HG03354 (cell line): ENCODE results near the gene PSMB9.

ENCODE experiments used
- ATAC-seq: cut with Tn5 transposase; IDR thresholded peaks from one replicate; pipeline ENCODE4 v1.9.1; 2021; ENCODE audit warnings: mild to moderate bottlenecking; ENCODE audit not compliant: unreplicated experiment, poor library complexity, severe bottlenecking

PSMB9 gene

DNA sequence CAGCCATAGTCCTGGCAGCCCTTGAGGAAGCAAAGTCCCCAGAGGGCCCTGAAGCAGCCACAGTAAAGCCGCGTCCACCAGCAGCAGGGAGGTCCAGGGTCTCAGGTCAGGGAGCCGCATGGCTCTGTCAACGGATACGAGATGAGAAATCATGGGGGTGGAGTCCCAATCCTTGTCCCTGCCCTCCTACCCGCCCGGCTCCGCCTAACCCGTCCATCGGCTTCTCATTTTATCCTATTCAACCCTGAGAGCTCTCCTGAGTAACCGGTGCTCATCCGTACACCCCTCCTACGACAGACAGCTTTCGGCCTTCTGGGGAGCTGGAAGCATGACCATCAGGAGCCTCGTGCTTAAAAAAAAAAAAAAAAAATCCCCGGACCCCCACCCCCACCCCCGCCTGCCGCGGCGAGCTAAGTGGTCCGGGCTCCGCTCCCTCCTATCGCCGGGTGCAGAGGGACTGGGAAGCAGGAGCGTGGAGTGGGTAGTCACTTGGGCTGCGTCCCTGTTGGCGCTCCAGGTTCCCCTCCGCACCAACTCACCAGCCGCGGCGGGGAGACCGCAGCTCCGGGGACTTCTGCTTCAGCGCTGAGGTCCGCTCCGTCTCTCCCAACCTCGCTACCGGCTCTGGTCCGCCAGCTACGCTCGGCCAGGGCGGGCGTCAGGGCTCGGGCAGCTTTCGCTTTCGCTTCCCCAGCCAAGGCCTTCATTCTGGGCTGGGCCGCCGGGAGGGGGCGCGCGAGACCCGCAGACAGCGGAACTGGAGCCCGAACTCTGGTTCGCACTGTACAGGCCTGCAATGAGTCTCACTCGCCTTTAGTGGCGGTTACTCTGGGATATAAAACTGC lies 15.7 kb upstream of the PSMB9 start, which contains the start of gene TAP2:
Gene TAP2 (minus strand): TSS at position 626 of the 845 bp plus-strand sequence. CDS start 506 bp downstream, at position 120.
- peak; percentile 87 for ATAC-seq

DNA sequence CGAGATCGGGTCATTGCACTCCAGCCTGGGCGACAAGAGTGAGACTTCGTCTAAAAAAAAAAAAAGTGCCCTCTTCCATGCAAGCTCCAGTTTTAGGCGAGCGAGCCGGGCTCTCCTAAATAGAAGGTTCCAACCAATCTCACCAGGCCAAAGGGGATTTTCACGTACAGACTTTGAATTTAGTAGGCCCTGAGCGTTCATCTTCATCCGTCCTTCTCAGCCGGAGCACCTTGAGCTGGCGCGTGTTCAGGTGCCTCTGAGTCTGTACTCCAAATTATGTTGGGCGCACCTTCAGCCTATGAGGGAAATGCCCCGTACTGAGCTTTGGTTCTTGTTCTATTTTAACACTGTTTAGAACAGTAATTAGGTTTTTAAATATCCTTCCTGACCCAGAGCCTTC lies 14.6 kb upstream of the PSMB9 start:
- no peak for ATAC-seq

DNA sequence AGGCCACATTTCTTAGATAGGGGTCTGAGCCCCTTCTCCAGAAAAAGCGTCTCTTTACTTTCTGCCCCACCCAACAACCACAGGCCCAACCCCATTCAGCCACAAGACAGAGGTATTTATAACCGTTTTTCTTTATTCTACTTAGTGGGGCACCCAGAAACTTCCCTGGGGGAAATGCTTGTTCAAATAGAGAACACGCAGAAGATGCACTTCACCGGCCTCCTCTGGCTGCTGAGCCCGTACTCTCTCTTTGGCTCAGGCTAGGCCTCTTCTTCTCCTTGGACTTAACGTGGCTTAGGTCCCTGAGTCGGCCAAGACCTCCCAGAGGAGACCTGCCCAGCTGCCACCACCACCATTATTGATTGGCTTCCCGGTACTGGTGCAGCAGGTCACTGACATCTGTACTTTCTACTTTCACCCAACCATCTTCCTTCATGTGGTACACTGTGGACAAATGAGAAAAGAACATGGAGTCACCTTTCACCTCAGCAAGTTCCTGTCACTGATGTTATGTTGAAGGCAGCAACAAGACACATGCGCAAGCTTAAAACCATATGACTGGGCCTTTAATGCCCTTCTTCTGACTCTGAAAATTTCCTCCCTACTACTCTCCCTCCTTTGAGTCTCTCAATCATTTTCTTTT lies 13.3 kb upstream of the PSMB9 start:
- ATAC-seq = no peak

DNA sequence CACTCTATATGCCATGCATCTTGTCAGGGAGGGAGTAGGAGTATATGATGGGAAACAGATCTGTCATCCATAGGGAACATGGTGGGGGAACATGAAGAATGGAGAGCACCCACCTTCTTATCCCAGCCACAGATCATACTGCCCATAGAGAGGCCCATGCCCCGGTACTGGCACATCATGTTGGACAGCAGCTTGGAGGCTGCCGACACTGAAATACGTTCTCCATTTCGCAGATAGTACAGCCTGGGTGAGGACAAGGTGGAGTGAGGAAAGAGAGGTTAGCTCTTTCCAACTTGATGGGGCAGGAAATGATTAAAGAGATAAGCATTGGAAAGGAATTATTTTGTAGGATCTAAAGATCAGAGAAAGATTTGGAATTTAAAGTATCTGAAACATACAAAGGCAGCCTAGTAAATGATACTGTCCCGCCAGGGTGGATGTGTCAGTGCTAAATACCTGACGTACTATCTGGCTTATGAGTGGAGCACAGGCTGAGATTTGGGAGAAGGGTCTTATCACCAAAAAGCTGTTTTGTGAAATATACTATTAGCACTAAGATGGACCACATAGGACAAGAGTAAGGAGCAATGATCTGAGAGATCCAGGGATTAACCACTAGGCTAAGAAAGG lies 11.9 kb upstream of the PSMB9 start:
- ATAC-seq = no peak

DNA sequence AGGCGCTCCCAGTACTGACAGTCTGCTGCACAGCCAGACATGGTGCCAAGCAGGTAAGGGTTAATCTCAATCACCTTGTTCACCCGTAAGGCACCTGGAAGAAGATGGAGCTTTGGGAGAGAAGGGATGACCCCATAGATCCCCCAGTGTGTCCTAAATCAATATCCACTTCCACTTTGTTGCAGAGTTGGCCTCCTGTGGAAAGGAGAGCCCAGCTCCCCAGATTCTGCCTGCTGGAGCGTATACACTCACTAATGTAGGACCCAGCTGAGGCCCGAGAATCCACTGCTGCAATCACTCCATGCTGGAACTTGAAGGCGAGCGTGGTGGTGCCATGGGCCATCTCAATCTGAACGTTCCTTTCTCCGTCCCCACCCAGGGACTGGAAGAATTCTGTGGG lies 11.3 kb upstream of the PSMB9 start:
- no peak for ATAC-seq

DNA sequence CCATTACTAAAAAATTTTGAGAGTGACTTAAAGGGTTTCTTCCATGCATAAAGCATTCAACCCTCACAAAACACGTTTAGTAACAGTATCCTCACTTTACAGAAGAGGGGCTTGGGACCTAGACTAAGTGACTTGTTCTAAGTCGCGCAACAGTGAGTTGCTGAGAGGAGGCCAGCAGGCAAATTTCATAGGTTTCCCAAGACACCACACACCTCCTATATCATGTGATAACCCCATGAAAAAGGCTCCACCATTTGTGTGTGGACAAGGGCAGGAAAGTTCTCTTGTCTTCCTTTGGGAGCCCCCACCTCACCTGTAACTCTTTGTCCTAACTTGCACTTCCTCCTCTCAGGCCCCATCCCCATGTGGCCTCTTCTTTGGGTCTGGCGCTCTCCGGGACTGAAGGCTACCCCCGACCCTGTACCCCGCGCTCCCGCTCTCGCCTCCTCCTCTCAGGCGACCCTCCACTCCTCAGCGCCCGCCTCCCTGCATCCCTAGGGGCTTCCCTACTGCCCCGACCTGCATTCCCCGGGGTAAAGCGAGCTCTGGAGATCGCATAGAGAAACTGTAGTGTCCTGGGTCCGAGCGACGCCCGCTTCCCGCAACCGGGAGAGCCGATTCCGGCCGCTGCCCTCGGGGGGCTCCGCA lies 10.5 kb upstream of the PSMB9 start:
- ATAC-seq = peak; percentile 0

DNA sequence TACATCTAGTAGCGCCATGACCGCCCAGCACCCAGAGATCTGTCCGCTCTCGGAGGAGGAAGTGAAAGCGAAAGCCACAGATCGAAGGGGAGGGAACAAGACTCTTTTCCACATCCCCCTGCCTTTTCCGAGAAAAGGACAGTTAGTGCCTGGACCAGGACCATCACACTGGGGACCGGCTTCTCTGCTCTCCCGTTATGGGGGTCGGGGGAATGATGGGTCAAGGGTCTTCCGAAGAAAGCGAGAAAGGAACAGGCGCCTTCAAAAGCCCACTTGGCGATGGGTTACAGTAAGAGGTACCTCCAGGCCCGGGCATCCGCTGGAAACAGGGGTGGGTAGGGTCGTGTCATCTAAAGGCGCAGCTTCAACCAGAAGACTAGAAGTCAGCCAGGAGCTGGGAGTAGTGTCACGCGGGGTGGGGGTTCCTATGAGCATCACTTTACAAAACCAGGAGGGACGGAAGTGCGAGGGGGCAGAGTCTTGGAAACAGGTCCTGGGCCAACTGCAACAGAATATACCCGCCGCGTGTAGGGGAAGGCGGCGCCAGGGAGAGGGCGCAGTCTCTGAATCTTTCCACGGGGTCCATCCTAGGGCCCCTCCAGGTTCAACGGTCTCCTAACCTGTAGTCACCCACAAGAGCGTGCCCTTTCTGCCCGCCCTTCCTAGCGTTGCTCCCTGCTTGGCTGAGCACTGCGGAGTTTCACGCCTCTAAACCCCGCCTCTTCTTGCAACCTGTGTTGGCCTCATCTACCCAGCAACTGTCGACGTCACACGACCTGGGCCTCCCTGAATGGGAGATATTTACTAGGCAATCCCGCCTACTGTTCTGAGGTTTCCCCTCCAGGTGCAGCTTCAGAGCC lies 9.8 kb upstream of the PSMB9 start, which contains the start of gene PSMB8:
Gene PSMB8 (minus strand): TSS at position 69 of the 860 bp plus-strand sequence. CDS start 51 bp downstream, at position 18.
- peak; percentile 76 for ATAC-seq

DNA sequence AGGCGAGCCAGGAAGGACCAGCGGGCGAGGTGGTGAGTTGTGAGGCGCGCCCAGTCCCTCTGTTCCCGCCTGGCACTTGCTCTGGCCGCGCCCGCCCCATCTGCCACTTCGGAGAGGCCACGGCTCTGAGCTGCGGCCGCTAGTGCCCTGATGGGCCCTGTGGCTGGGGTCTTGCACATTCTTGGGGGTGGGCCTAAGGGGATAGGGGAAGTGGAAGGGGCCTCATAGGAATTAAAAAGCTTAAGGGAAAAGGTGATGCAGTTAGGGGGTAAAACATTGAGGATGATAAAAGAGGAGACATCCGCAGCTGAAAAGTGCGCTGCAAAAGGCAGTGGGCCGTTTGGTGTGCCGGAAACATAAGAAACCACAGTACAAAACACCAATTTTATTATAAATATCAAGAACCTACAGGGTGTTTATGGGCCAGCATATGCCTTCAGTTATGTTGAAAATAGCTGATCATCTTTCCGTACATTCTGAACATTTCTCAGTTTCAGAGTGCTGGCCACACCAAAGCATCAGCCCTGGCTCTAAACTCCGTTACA lies 9.1 kb upstream of the PSMB9 start:
- ATAC-seq = no peak

DNA sequence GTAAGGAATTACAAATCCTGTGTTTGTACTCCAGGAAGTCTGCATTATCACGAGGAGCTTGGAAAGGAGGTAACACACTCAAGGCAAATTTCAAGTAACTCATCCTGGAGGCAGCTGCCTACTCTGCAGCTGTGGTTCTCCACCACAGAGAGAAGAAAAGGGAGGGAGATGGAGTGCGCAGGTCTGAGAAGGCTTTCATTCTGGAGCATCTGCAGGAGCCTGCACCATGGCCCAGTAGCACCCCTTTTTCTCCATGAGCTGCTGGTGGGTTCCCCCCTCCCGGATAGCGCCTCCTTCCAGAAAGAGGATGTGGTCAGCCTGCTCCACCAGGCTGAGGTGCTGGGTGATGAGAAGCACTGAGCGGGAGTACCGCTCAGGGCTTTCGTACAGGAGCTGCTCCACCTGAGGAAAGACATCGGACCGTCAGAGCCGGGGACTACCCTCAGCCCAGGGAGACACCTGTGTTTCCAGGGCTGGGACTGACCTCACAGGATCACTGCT lies 8.6 kb upstream of the PSMB9 start:
- no peak for ATAC-seq

DNA sequence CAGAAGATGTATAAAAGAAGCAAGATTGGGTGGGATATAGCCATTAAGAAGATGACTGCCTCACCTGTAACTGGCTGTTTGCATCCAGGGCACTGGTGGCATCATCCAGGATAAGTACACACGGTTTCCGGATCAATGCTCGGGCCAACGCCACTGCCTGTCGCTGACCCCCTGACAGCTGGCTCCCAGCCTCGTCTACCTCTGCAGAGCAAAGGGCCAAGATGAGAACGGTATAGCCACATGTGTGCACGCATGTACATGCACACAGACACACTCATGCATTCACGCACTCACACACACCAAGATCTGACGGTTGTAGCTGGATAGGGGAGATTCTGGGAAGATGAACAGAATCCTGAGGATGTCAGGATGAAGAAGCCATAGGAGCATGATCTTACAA lies 7.0 kb upstream of the PSMB9 start:
- ATAC-seq = no peak

DNA sequence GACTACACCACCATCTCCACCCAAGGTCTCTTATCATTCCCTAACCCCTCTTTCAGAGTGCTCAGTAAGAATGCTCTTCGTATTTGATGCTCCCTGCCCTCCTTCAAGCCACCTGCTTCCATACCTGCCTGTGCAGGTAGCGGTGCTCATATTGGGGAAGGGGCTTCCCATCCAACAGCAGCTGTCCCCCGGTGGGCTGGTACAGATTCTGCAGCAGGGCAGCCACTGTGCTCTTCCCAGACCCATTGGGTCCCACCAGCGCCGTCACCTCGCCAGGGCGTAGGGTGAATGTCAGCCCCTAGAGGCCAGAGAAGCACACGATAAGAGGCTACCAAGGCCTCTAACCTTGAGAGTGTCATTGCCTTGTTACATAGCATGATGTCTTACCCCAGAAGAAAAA lies 6.2 kb upstream of the PSMB9 start:
- no peak for ATAC-seq

DNA sequence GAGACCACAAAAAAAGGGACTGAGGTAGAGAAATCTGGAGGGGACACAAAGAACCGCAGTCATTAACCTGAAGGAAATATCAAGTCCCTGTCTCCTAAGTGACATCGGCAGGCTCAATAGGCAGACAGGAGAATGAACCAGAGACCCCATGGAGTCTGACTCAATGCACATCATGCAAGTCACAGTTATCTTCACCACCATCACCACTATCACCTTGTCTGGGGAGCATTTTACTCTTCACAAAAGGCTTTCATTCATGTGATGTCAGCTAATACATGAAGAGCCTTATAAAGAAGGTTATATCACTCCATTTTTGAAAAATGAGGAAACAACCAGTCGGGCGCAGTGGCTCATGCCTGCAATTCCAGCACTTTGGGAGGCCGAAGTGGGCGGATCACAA lies 4.9 kb upstream of the PSMB9 start:
- ATAC-seq = no peak

DNA sequence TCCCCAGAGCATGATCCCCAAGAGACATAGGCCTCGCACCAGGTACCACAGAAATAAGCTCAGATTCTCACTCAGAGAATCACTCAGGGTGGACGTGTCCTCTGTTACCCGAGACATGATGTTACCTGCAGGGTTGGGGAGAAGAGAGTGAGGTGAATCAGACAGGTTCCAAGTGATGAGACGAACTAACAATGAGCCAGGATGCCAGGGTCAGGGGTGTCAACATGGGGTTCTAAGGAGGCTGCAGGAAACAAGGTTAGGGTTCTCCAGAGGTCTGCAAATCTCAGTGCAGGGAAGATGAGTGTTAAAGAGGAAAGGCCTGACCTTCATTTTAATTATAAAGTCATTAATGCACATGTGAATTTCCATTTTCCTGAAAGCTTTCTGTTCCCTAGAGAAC lies 3.0 kb upstream of the PSMB9 start:
- no peak for ATAC-seq

DNA sequence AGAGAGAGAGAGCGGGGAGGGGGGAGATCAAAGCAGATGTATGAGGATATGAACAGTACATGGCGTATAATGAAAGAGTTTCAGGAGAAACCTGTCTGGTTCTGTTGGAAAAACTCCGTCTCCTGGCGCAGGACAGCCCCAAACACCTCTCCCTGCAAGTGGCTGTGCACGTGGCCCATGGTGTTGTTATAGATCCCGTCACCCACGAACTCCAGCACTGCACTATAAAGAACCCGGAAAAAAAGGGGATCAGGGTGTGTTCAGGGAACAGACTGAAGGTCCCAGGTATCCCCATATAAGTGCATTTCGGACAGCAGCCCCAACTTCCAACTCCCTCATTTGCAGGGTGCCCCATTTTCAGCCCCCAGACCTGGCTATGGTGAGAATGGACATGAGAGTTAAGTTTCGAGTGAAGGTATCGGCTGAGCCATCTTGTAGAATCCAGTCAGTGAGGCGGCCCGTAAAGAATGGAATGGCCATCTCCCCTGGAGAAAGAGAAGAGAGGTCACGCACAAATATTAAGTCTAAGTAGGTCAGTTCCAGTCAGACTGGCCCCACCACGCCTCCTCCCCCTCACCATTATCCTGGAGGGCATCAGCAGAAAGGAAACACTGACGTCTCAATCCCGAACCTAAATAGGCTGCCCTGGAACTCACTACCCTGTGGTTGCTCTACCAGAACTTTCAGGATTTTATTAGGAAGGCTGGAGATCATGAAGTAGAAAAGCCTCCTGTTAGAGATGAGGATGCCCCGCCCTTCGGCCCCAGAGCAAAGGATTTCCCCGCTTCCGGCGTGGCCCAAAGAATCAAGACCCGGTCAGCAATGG lies 1.8 kb upstream of the PSMB9 start:
- ATAC-seq = no peak

DNA sequence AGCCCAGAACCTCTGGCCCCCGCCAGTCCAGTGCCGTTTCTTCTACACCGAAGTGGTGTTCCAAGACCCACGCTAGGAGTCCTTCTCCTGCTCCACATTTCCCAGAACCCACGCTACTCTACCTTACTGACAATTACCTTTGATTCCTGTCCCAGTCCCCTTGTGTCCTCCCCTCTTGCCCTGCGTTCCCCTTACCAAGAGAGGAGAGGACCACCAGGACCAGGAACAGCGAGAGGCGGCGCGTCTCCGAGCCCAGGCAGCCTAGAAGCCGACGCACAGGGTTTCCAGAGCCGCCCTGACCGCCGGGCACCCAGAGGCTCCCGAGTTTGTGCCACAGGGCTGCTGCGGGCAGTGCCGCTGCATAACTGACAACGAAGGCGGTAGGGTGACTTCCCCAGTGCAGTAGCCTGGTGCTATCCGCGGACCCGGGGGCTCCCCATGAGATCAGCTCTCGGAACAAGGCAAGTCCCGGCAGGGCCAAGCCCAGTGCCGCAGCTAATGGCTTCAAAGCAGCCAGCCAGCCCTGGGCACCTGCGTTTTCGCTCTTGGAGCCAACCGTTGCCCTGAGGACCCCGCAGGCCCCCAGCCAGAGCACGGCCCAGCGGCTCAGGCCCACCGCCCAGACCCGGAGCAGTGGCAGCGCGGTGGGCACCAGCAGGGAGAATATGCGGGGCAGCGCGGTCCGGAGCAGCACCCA lies 1.0 kb upstream of the PSMB9 start:
- ATAC-seq = peak; percentile 20

DNA sequence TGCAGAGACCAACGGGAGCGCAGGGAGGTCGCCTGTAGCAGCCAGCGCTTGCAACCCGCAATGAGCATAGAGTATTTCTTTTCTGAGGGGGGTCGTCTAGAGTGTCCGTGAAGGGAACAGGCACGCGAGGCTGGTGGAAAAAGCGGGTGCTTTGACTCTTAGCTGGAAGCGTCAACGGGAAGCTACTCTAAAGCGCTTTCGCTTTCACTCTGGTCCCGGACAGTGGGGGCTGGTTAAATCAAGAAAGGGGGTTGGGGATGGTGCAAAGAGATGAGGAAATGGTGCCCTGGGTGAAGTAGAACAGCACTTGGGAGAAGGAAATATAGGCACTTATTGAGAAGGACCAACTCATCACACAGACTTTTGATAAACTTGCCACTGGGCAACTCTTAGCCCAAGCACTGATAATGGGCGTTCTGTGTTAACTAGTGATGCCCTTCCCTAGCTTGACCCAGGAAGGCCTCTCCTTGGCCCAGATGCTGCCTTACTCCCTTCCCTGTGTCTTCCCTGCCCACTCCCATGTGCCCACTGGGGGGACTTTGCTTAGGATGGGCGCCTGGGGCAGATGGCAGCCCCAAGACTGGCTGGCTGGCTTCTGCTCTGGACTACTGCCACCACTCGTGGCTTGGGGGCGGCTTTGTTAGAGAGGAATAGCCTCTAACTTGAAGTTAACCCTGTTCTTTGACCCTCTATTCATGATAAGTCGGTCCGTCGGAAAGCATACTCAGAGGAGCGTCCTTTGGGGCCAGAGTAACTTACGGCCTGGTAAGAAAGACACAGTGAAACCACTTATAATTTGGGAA lies 585 bp downstream of the PSMB9 start:
- peak; percentile 30 for ATAC-seq
